ENCODE measurements around the gene RPL13A.

Gene RPL13A

DNA sequence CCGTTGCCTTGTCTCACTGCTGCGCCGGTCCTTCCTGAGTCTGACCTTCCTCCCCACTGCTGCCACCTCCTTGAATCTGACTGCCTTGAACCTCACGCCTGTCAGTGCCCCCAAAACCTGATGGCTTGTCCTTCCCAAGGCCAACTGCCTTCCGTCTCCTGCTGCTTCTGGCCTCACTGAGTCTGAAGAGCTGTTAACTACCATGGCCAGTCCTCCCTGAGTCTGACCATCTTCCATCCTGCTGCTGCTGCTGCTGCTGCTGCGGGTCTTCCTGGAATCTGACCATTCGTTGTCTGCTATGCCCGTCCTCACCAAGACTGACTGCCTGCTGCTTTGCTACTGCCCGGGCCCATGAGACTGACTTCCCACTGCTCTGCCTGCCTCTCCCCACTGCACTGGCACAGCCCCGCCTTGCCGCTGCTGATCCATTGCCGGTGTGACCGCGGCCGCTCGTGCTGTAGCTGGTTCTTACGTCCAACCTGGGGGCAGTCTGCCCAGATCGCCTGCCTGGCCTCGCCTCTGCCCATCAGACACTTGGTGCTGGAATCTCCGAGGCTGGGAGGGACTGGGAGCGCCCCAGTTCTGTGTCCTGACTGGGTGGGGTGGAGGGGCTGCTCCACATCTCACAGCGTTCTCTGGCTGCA, 37.5 kb downstream of the RPL13A start:
- Histone ChIP-seq H3K4me1 (ENCODE audit: insufficient read depth, low read length) (no peaks in the 10 kb centered on the region), H3K9me3 (ENCODE audit: control insufficient read depth, insufficient read depth, low read length) (no peaks in the 10 kb centered on the region), H3K36me3 (ENCODE audit: insufficient read depth, low read length) (no peaks in the 10 kb centered on the region; the same call in 1 of the 2 replicates), H3K9ac (ENCODE audit: low read depth, low read length) (no peak overlapping the region)

DNA sequence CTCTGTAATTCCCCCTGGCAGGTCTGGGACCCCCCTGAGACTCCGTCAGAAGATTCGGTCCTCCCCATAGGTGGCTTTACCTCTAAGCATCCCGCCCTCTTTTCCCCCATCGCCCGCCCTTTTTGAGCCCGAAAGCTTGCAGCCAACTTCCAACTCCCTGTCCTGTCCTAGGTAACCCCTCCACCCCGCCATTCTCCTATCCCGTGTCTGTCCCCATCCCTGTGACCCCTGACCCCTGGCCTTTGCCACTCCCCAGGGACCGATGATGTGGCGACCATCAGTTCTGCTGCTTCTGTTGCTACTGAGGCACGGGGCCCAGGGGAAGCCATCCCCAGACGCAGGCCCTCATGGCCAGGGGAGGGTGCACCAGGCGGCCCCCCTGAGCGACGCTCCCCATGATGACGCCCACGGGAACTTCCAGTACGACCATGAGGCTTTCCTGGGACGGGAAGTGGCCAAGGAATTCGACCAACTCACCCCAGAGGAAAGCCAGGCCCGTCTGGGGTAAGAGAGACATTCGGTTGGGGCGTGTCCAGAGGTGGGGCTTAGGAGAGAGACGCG, 40.9 kb downstream of the RPL13A start:
- H3K9me3 ChIP-seq (ENCODE audit: control insufficient read depth, insufficient read depth, low read length) = no peaks in the 10 kb centered on the region
- H3K36me3 ChIP-seq (ENCODE audit: insufficient read depth, low read length) = no peaks in the 10 kb centered on the region; the same call in 1 of the 2 replicates
- H3K9ac ChIP-seq (ENCODE audit: low read depth, low read length) = peak overlapping the region; percentile 66; the same call in 1 of the 2 replicates
- H3K4me1 ChIP-seq (ENCODE audit: insufficient read depth, low read length) = no peaks in the 10 kb centered on the region; the same call in 1 of the 2 replicates

- H3K36me3 ChIP-seq (ENCODE audit: insufficient read depth, low read length) = no peaks in the 10 kb centered on the region; the same call in 1 of the 2 replicates
- H3K4me1 ChIP-seq (ENCODE audit: insufficient read depth, low read length) = no peaks in the 10 kb centered on the region; the same call in 1 of the 2 replicates
- H3K9ac ChIP-seq (ENCODE audit: low read depth, low read length) = no peak overlapping the region
- H3K9me3 ChIP-seq (ENCODE audit: control insufficient read depth, insufficient read depth, low read length) = no peaks in the 10 kb centered on the region
Observed at GRCh38 chr19:49530708-49531107, 43.3 kb downstream of the RPL13A start.

- peak overlapping the region; percentile 69; the same call in 1 of the 2 replicates for H3K9ac ChIP-seq (ENCODE audit: low read depth, low read length)
- 0 out of 2 replicates have a peak, but pooled peaks cover 3% of the 10 kb centered on the region for H3K36me3 ChIP-seq (ENCODE audit: insufficient read depth, low read length)
- H3K4me1 ChIP-seq (ENCODE audit: insufficient read depth, low read length) = no peaks in the 10 kb centered on the region; the same call in 1 of the 2 replicates
- H3K9me3 ChIP-seq (ENCODE audit: control insufficient read depth, insufficient read depth, low read length) = no peaks in the 10 kb centered on the region
Observed at GRCh38 chr19:49533551-49534488, 46.4 kb downstream of the RPL13A start.

DNA sequence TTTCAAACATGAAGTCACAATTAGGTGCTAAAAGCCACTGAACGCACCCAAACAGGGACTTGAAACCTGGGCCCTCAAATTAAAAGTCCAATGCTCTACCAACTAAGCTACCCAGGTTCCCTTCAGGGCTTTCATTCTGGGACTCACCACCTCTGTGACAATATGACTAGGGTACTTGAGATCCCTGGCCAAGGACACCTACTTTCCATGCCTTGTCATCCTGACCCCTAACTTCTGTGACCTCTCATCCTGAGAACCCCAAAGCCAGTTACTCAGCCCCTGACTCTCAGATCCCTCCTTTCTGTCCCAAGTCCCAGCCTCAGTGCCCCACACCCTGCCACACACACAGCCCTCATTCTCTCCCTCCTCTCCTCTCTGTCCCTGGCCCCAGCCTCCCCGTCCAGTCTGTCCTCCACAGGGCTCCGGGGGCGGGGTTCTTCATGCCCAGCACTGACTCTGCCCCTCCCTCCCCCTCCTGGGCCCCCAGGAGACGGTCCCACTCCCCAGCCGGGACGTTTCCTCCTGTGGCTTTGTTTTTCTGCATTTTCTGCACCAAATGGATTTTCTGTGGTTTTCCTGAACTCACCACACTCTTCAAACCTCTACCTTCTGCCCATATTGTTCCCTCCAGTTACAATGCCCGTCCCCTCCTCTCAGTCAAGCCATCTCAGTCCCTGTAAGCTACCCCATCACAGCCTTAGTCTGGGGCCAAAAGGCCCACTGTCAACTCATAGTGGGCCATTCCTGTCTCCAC, 47.4 kb downstream of the RPL13A start:
- H3K9ac ChIP-seq (ENCODE audit: low read depth, low read length) = no peak overlapping the region

DNA sequence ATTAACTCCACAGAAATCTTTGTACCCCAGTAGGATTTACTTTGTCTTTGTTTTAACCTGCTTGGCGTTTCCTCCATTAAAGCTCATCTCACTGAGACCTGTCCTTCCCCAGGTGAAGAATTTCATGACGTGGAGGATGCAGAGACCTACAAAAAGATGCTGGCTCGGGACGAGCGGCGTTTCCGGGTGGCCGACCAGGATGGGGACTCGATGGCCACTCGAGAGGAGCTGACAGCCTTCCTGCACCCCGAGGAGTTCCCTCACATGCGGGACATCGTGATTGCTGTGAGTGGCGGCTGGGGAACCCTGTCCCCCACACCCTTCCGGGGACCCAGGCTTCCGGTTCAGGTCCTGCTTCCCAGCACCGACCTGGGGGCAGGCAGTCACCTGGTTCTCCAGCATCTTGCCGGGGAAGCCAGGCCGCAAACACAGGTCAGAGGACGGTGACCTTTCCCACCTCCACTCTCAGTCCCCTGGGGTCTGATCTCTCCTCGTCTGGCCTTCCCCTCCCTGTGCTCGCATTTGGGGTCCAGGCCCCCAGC, 49.6 kb downstream of the RPL13A start:
- Histone ChIP-seq H3K9ac (ENCODE audit: low read depth, low read length) (no peak overlapping the region), H3K36me3 (ENCODE audit: insufficient read depth, low read length) (0 out of 2 replicates have a peak, but pooled peaks cover 3% of the 10 kb centered on the region), H3K9me3 (ENCODE audit: control insufficient read depth, insufficient read depth, low read length) (no peaks in the 10 kb centered on the region), H3K4me1 (ENCODE audit: insufficient read depth, low read length) (no peaks in the 10 kb centered on the region; the same call in 1 of the 2 replicates)

More for the DNA sequence above, 47.4 kb downstream of the RPL13A start:
- Histone ChIP-seq H3K4me1 (ENCODE audit: insufficient read depth, low read length) (no peaks in the 10 kb centered on the region; the same call in 1 of the 2 replicates), H3K36me3 (ENCODE audit: insufficient read depth, low read length) (0 out of 2 replicates have a peak, but pooled peaks cover 3% of the 10 kb centered on the region), H3K9me3 (ENCODE audit: control insufficient read depth, insufficient read depth, low read length) (no peaks in the 10 kb centered on the region)

DNA sequence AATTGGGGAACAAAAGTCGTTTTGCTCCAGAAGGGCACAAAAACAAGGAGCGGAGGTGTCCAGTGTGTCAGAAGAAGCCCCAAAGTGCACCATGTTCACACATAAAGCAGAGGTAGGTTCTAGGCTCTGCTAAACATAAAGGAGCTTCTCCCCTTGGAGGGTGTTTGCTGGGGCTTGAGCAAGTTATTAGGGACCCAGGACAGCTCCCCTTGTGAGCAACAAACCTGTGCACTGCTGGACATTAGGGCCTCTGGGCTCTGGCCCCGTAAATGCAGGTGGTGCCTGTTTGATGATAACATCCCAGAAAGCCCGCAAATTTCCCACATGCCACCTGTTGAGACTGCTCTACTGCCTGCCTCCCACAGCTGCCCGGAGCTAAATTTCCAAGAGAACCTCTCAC, 51.2 kb downstream of the RPL13A start:
- Histone ChIP-seq H3K36me3 (ENCODE audit: insufficient read depth, low read length) (0 out of 2 replicates have a peak, but pooled peaks cover 3% of the 10 kb centered on the region), H3K4me1 (ENCODE audit: insufficient read depth, low read length) (no peaks in the 10 kb centered on the region), H3K9me3 (ENCODE audit: control insufficient read depth, insufficient read depth, low read length) (no peaks in the 10 kb centered on the region), H3K9ac (ENCODE audit: low read depth, low read length) (no peak overlapping the region)

DNA sequence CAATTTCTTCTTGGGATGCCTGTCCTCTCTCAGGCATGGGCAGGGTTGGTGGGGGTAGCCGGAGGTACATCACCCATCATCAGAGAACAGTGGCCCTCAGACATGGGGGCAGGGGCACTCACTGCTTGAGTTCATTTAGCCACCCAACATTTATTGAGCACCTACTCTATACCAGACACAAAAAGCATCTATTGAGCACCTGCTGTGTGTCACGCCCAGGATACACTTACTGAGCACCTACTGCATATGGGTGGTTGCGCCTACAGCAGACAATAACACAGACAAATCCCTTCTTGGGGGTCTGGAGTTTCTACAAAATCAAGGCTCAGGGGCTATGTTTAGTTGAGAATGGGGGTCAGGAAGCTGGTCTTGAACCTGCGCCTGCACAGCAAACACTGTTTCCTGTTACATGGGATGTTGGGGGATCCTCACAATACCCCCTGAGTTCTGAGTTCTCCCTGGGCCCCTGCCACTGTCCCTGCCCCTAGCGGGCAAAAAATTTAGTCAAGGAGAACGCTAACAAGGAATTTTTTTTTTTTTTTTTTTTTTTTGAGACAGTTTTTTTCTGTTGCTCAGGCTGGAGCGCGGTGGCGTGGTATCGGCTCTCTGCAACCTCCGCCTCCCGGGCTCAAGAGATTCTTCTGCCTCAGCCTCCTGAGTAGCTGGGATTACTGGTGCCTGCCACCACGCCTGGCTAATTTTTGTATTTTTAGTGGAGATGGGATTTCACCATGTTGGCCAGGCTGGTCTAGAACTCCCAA, 52.0 kb downstream of the RPL13A start:
- H3K9me3 ChIP-seq (ENCODE audit: control insufficient read depth, insufficient read depth, low read length) = no peaks in the 10 kb centered on the region
- no peak overlapping the region for H3K9ac ChIP-seq (ENCODE audit: low read depth, low read length)
- H3K4me1 ChIP-seq (ENCODE audit: insufficient read depth, low read length) = no peaks in the 10 kb centered on the region
- 0 out of 2 replicates have a peak, but pooled peaks cover 3% of the 10 kb centered on the region for H3K36me3 ChIP-seq (ENCODE audit: insufficient read depth, low read length)
